Activated CD4-positive, alpha-beta T cell treated with anti-CD3 and anti-CD28 coated beads, Interleukin-2, amount 10 ng/mL, durations not matched to agents 24 days and 14 days (primary cell): Measurements from ENCODE around the gene DGKH. TPM values are rescaled to one million over a fixed set of nuclear protein-coding genes. Genes with fewer than 3 reads are reported as not detected.
A peak's percentile ranks its signal among the peaks of the same experiment; 100 is the strongest.
"Not testable (repeated sequence)": the region's sequence is repeated elsewhere in the genome, so short reads cannot be mapped to it uniquely, and the experiment has no call there.

ENCODE experiments used
- DNase-seq: peaks from one replicate; pipeline ENCODE4 v3.0.0; 2022
- H3K27ac Mint-ChIP-seq: one replicate; pipeline ENCODE4 v1.8.0; 2022; ENCODE audit warnings: mild to moderate bottlenecking, mixed read lengths
- H3K27me3 Mint-ChIP-seq: one replicate; pipeline ENCODE4 v1.8.0; 2022; ENCODE audit warnings: mixed read lengths
- H3K36me3 Mint-ChIP-seq: one replicate; pipeline ENCODE4 v1.8.0; 2022; ENCODE audit warnings: low read depth, mild to moderate bottlenecking, mixed read lengths
- H3K4me1 Mint-ChIP-seq: one replicate; pipeline ENCODE4 v1.8.0; 2021; ENCODE audit warnings: mixed read lengths
- H3K4me3 Mint-ChIP-seq: one replicate; pipeline ENCODE4 v1.8.0; 2022; ENCODE audit warnings: mild to moderate bottlenecking, moderate library complexity, mixed read lengths
- H3K9me3 Mint-ChIP-seq: one replicate; pipeline ENCODE4 v1.8.0; 2021; ENCODE audit warnings: mixed read lengths
- intact Hi-C: fragments of 100-400 bp; cut with micrococcal nuclease; formaldehyde crosslinking; loops from one replicate; pipeline ENCODE4 v1.15.1; 2023
- total RNA-seq: library from RNA; stranded (reverse); gene quantifications from 2 replicates; pipeline ENCODE4 v1.2.3, GENCODE V29; 2022

Gene DGKH
- total RNA-seq, 1 donor from 2014 or later, result 17.9 TPM

DNA sequence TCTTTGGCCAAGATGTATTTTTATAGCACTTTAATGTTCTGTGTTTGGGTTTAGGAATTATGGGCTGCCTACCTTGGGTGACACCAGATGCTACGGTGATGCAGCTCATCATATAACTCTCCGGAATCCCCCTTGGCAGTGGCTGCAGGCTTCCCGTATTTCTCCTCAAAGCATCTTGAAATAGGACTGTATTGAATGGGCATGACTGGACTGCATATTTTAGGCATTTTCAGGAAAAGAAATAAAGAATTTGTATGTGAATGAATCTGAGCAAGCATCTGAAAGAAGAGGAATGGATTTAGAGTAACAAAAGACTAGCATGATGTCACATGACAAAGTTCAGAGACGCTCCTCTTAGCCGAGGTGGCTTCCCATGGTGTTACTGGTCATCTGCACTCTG is 70.6 kb downstream of the DGKH start:
- Mint-ChIP-seq H3K9me3 (no peaks in the 10 kb centered on the region), H3K27me3 (no peaks in the 10 kb centered on the region), H3K4me3 (no peak overlapping the region), H3K36me3 (no peaks in the 10 kb centered on the region), H3K27ac (no peak overlapping the region), H3K4me1 (peaks cover 9% of the 10 kb centered on the region)
- DNase-seq, result no peak
- intact Hi-C loops, result loop anchor here (10.0 kb wide), 1 partner anchor 764 kb away; no protein-coding TSS in a partner anchor

- H3K27me3 Mint-ChIP-seq, result no peaks in the 10 kb centered on the region
- no peak overlapping the region for H3K27ac Mint-ChIP-seq
- H3K36me3 Mint-ChIP-seq, result no peaks in the 10 kb centered on the region
- no peaks in the 10 kb centered on the region for H3K9me3 Mint-ChIP-seq
- DNase-seq, result no peak
- H3K4me1 Mint-ChIP-seq, result peaks cover 6% of the 10 kb centered on the region
- intact Hi-C loops, result loop anchor here (10.0 kb wide), 1 partner anchor 765 kb away; no protein-coding TSS in a partner anchor
- H3K4me3 Mint-ChIP-seq, result no peak overlapping the region
These were observed 71.4 kb downstream of the DGKH start for GRCh38 chr13:42119875-42120274.

- Mint-ChIP-seq H3K4me3 (no peak overlapping the region), H3K9me3 (no peaks in the 10 kb centered on the region), H3K27me3 (no peaks in the 10 kb centered on the region), H3K36me3 (peaks cover 5% of the 10 kb centered on the region), H3K27ac (no peak overlapping the region), H3K4me1 (peaks cover 2% of the 10 kb centered on the region)
- intact Hi-C loops, result no loop called here
- no peak for DNase-seq
These were observed 75.2 kb downstream of the DGKH start for GRCh38 chr13:42123600-42123999.

GRCh38 chr13:42125046-42125445 is 76.6 kb downstream of the DGKH start:
- intact Hi-C loops, result no loop called here
- H3K4me1 Mint-ChIP-seq, result no peaks in the 10 kb centered on the region
- H3K4me3 Mint-ChIP-seq, result no peak overlapping the region
- no peak overlapping the region for H3K27ac Mint-ChIP-seq
- DNase-seq, result no peak
- H3K27me3 Mint-ChIP-seq, result no peaks in the 10 kb centered on the region
- peaks cover 8% of the 10 kb centered on the region for H3K36me3 Mint-ChIP-seq
- no peaks in the 10 kb centered on the region for H3K9me3 Mint-ChIP-seq

- DNase-seq, result no peak
- Mint-ChIP-seq H3K36me3 (peaks cover 8% of the 10 kb centered on the region), H3K27me3 (no peaks in the 10 kb centered on the region), H3K9me3 (no peaks in the 10 kb centered on the region), H3K4me1 (no peaks in the 10 kb centered on the region), H3K4me3 (no peak overlapping the region), H3K27ac (no peak overlapping the region)
- intact Hi-C loops, result no loop called here
These were observed 78.6 kb downstream of the DGKH start for GRCh38 chr13:42127047-42127446.

- peak; percentile 39 for DNase-seq
- no peak overlapping the region for H3K4me3 Mint-ChIP-seq
- no peaks in the 10 kb centered on the region for H3K9me3 Mint-ChIP-seq
- H3K27ac Mint-ChIP-seq, result no peak overlapping the region
- H3K27me3 Mint-ChIP-seq, result no peaks in the 10 kb centered on the region
- peaks cover 2% of the 10 kb centered on the region for H3K4me1 Mint-ChIP-seq
- intact Hi-C loops, result no loop called here
- peaks cover 10% of the 10 kb centered on the region for H3K36me3 Mint-ChIP-seq
These were observed 80.6 kb downstream of the DGKH start for GRCh38 chr13:42129033-42129432.

- H3K27ac Mint-ChIP-seq, result no peak overlapping the region
- peaks cover 7% of the 10 kb centered on the region for H3K4me1 Mint-ChIP-seq
- H3K9me3 Mint-ChIP-seq, result peaks cover 3% of the 10 kb centered on the region
- DNase-seq, result no peak
- no peak overlapping the region for H3K4me3 Mint-ChIP-seq
- H3K27me3 Mint-ChIP-seq, result no peaks in the 10 kb centered on the region
- intact Hi-C loops, result no loop called here
- H3K36me3 Mint-ChIP-seq, result peaks cover 15% of the 10 kb centered on the region
These were observed 88.1 kb downstream of the DGKH start for GRCh38 chr13:42136518-42136917.

DNA sequence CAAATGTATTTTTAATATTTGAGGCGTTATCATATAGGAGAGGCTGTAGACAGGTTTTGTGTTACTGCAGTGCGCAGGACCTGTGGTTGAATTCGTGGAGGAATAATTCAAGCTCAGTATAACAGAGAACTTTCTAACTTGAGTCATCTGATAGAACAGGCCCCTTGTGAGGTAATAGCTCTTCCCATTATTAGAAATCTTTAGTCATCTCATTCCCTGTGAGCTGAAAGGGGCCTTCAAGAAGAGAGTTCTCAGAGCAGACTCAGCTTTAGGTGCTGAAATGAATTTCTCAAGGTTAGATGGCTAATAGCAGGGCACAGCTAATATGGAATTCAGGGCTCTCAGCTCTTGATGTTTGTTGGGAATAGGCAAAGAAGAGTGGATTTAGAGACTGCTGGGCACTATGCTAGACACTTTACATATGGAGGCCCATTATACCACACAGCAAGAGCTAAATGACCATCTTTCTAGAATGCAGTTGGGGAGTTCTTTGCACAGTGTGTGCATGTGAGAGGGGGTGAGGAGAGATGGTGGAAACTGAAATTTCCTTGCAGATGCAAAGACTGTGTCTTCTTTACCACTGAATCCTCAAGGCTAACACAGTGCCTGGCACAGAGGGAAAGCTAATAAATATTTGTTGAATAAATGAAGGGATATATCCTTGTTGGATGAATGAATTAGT is 89.5 kb downstream of the DGKH start:
- Mint-ChIP-seq H3K27ac (no peak overlapping the region), H3K4me1 (peaks cover 7% of the 10 kb centered on the region), H3K4me3 (no peak overlapping the region), H3K9me3 (peaks cover 4% of the 10 kb centered on the region), H3K27me3 (no peaks in the 10 kb centered on the region), H3K36me3 (peaks cover 21% of the 10 kb centered on the region)
- DNase-seq, result no peak
- intact Hi-C loops, result no loop called here

- peaks cover 4% of the 10 kb centered on the region for H3K9me3 Mint-ChIP-seq
- peaks cover 24% of the 10 kb centered on the region for H3K36me3 Mint-ChIP-seq
- no peak overlapping the region for H3K27ac Mint-ChIP-seq
- peaks cover 6% of the 10 kb centered on the region for H3K4me1 Mint-ChIP-seq
- no peak overlapping the region for H3K4me3 Mint-ChIP-seq
- DNase-seq, result no peak
- H3K27me3 Mint-ChIP-seq, result no peaks in the 10 kb centered on the region
- intact Hi-C loops, result no loop called here
These were observed 92.0 kb downstream of the DGKH start for GRCh38 chr13:42140494-42140893.

- H3K36me3 Mint-ChIP-seq, result peaks cover 20% of the 10 kb centered on the region
- DNase-seq, intact Hi-C loops, H3K4me1 Mint-ChIP-seq, H3K4me3 Mint-ChIP-seq, H3K27ac Mint-ChIP-seq, H3K27me3 Mint-ChIP-seq, H3K9me3 Mint-ChIP-seq: not testable (repeated sequence)
These were observed 92.6 kb downstream of the DGKH start for GRCh38 chr13:42141052-42141451.

GRCh38 chr13:42146359-42146758 is 97.9 kb downstream of the DGKH start:
- H3K4me3 Mint-ChIP-seq, result no peak overlapping the region
- peaks cover 20% of the 10 kb centered on the region for H3K36me3 Mint-ChIP-seq
- H3K4me1 Mint-ChIP-seq, result peaks cover 16% of the 10 kb centered on the region
- DNase-seq, result no peak
- peaks cover 3% of the 10 kb centered on the region for H3K9me3 Mint-ChIP-seq
- no peak overlapping the region for H3K27ac Mint-ChIP-seq
- intact Hi-C loops, result no loop called here
- H3K27me3 Mint-ChIP-seq, result no peaks in the 10 kb centered on the region

GRCh38 chr13:42148538-42148937 is 100.1 kb downstream of the DGKH start:
- peaks cover 16% of the 10 kb centered on the region for H3K4me1 Mint-ChIP-seq

DNA sequence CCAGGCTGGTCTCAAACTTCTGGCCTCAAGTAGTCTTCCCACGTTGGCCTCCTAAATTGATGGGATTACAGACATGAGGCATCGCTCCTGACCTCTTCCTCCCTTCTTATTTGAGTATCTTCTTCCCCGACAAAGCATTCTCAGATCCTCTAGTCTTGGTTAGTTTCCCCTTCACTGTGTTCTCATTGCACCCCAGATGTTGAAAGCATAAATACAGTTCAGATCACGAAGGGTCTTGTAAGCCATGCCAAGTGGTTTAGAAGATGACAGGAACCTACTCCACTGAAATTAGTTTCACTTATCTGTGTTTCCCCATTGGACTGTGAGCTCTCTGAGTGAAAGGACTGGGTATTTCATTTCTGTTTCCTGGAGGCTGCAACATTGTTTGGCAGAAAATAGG is 100.7 kb downstream of the DGKH start:
- DNase-seq, result no peak
- Mint-ChIP-seq H3K9me3 (no peaks in the 10 kb centered on the region), H3K4me3 (no peak overlapping the region), H3K27me3 (no peaks in the 10 kb centered on the region), H3K4me1 (peaks cover 21% of the 10 kb centered on the region), H3K27ac (no peak overlapping the region), H3K36me3 (peaks cover 15% of the 10 kb centered on the region)
- intact Hi-C loops, result no loop called here

More at GRCh38 chr13:42148538-42148937, 100.1 kb downstream of the DGKH start:
- H3K27ac Mint-ChIP-seq, result no peak overlapping the region
- DNase-seq, result no peak
- peaks cover 16% of the 10 kb centered on the region for H3K36me3 Mint-ChIP-seq
- H3K9me3 Mint-ChIP-seq, result no peaks in the 10 kb centered on the region
- intact Hi-C loops, result no loop called here
- no peak overlapping the region for H3K4me3 Mint-ChIP-seq
- H3K27me3 Mint-ChIP-seq, result no peaks in the 10 kb centered on the region

- H3K36me3 Mint-ChIP-seq, result peaks cover 18% of the 10 kb centered on the region
- intact Hi-C loops, result no loop called here
- H3K27ac Mint-ChIP-seq, result no peak overlapping the region
- no peaks in the 10 kb centered on the region for H3K27me3 Mint-ChIP-seq
- peaks cover 20% of the 10 kb centered on the region for H3K4me1 Mint-ChIP-seq
- no peaks in the 10 kb centered on the region for H3K9me3 Mint-ChIP-seq
- no peak for DNase-seq
- no peak overlapping the region for H3K4me3 Mint-ChIP-seq
These were observed 103.3 kb downstream of the DGKH start for GRCh38 chr13:42151781-42152180.

GRCh38 chr13:42152495-42152894 is 104.0 kb downstream of the DGKH start:
- intact Hi-C loops, result no loop called here
- peaks cover 19% of the 10 kb centered on the region for H3K36me3 Mint-ChIP-seq

More at GRCh38 chr13:42152495-42152894, 104.0 kb downstream of the DGKH start:
- Mint-ChIP-seq H3K27me3 (no peaks in the 10 kb centered on the region), H3K4me3 (no peak overlapping the region), H3K9me3 (no peaks in the 10 kb centered on the region), H3K27ac (no peak overlapping the region), H3K4me1 (peaks cover 18% of the 10 kb centered on the region)
- DNase-seq, result no peak
